GM12878 (cell line): Measurements from ENCODE around the gene ODF2L. TPM values are rescaled to one million over a fixed set of nuclear protein-coding genes. Genes with fewer than 3 reads are reported as not detected.
A peak's percentile ranks its signal among the peaks of the same experiment; 100 is the strongest.

ENCODE experiments used
- BACH1 ChIP-seq: fragments of 450-650 bp; IDR thresholded peaks from 2 replicates; pipeline ENCODE4 v1.6.1; 2017; ENCODE audit warnings: mild to moderate bottlenecking, borderline replicate concordance
- BCLAF1 ChIP-seq: fragments of 450-650 bp; IDR thresholded peaks from 2 replicates; pipeline ENCODE4 v1.6.1; 2017; ENCODE audit warnings: antibody characterized with exemption, mild to moderate bottlenecking, moderate library complexity
- BHLHE40 ChIP-seq, 2 experiments: fragments of 450-650 bp in 1 of 2; IDR thresholded peaks; 2 replicates each; pipeline ENCODE4 v1.6.1; 2011 to 2017; ENCODE audit warnings: low read depth in 2 of 2, borderline replicate concordance in 1 of 2, improper control_type of control experiment in 1 of 2, low read length in 1 of 2, mild to moderate bottlenecking in 1 of 2
- CUX1 ChIP-seq: IDR thresholded peaks from 2 replicates; pipeline ENCODE4 v1.6.1; 2012; ENCODE audit warnings: improper control_type of control experiment, low read depth, low read length; ENCODE audit not compliant: insufficient replicate concordance
- DPF2 ChIP-seq: fragments of 450-650 bp; IDR thresholded peaks from 2 replicates; pipeline ENCODE4 v1.6.1; 2017; ENCODE audit warnings: mild to moderate bottlenecking
- HCFC1 ChIP-seq: fragments of 150-350 bp; IDR thresholded peaks from 2 replicates; pipeline ENCODE4 v1.6.1; 2014; ENCODE audit warnings: low read length
- HDGF ChIP-seq: fragments of 450-650 bp; IDR thresholded peaks from 2 replicates; pipeline ENCODE4 v1.6.1; 2016; ENCODE audit warnings: antibody characterized with exemption
- IKZF1 ChIP-seq: fragments of 450-650 bp; conservative IDR thresholded peaks from 2 replicates; pipeline ENCODE4 v1.6.1; 2017; ENCODE audit warnings: antibody characterized with exemption, mild to moderate bottlenecking
- MTA3 ChIP-seq: IDR thresholded peaks from 2 replicates; pipeline ENCODE4 v1.6.1; 2012; ENCODE audit warnings: low read length, inconsistent platforms, borderline replicate concordance
- NFXL1 ChIP-seq: fragments of 450-650 bp; IDR thresholded peaks from 2 replicates; pipeline ENCODE4 v1.6.1; 2017; ENCODE audit warnings: antibody characterized with exemption, mild to moderate bottlenecking, borderline replicate concordance
- NR2F1 ChIP-seq: fragments of 450-650 bp; conservative IDR thresholded peaks from 2 replicates; pipeline ENCODE4 v1.6.1; 2017; ENCODE audit warnings: mild to moderate bottlenecking
- PAX5 ChIP-seq: IDR thresholded peaks from 2 replicates; pipeline ENCODE4 v1.6.1; 2011; ENCODE audit warnings: low read depth, low read length, borderline replicate concordance
- SIN3A ChIP-seq: IDR thresholded peaks from 2 replicates; pipeline ENCODE4 v1.6.1; 2012; ENCODE audit warnings: low read depth, low read length, improper control_type of control experiment
- SREBF2 ChIP-seq: IDR thresholded peaks from 2 replicates; pipeline ENCODE4 v1.6.1; 2012; ENCODE audit warnings: mild to moderate bottlenecking, low read length
- ZSCAN29 ChIP-seq: fragments of 450-650 bp; IDR thresholded peaks from 2 replicates; pipeline ENCODE4 v1.6.1; 2017; ENCODE audit warnings: mild to moderate bottlenecking, moderate library complexity
- polyA plus RNA-seq, 11 experiments: library from polyadenylated mRNA; depleted of rRNA in 4 of 11; unstranded in 6 of 11; stranded (reverse) in 5 of 11; fragments of >200 nt; fragmentation: Nextera tagmentation in 4 of 11; fragmentation: Illumina TruSeq in 1 of 11; extraction: Ambion mirVana in 4 of 11; extraction: Trizol in 1 of 11; gene quantifications; 1 replicate in 1 of 11; 2 replicates in 10 of 11; pipeline versions ENCODE4 v1.2.1 to v1.2.3, GENCODE V29; 2011 to 2016; ENCODE audit warnings: inconsistent platforms in 2 of 11, missing spikeins in 2 of 11, low read depth in 1 of 11
- total RNA-seq, 4 experiments: library from RNA; depleted of rRNA in 3 of 4; stranded (reverse); fragments of >200 nt in 3 of 4; fragmentation: Illumina TruSeq in 1 of 4; extraction: Trizol in 1 of 4; gene quantifications; 2 replicates each; pipeline versions ENCODE4 v1.2.1 to v1.2.3, GENCODE V29; 2013 to 2021
- TF ChIP-seq, protein P1 (sequence below): fragments of 450-650 bp; IDR thresholded peaks from 2 replicates; pipeline ENCODE4 v1.6.1; 2014; ENCODE audit warnings: mild to moderate bottlenecking
- TF ChIP-seq, protein P2 (sequence below): IDR thresholded peaks from 2 replicates; pipeline ENCODE4 v1.6.1; 2012; ENCODE audit warnings: low read depth, low read length, improper control_type of control experiment

The ODF2L gene
- total and polyA plus RNA-seq, 10 of the 15 experiments (the other 5 are each of a cell fraction or from before 2014, with no cell fraction given): 10.4 to 29.5 (median 18.5) TPM

- TF ChIP-seq BCLAF1 (no peak), NR2F1 (peak; percentile 24; the same call in 1 of the 2 replicates), SIN3A (peak; percentile 93), ZSCAN29 (no peak), HCFC1 (no peak), PAX5 (peak; percentile 90), BACH1 (no peak), CUX1 (no peak), SREBF2 (no peak), DPF2 (peak; percentile 34; the same call in 1 of the 2 replicates), HDGF (no peak), IKZF1 (peak; percentile 47; the same call in 1 of the 2 replicates), NFXL1 (no peak), BHLHE40 (IDR thresholded peaks at IDR 0.05; ENCODE audit: borderline replicate concordance in 1 of 2, low read depth in 2 of 2, low read length in 1 of 2) (no peak), MTA3 (no peak)
- TF ChIP-seq, protein P1, sequence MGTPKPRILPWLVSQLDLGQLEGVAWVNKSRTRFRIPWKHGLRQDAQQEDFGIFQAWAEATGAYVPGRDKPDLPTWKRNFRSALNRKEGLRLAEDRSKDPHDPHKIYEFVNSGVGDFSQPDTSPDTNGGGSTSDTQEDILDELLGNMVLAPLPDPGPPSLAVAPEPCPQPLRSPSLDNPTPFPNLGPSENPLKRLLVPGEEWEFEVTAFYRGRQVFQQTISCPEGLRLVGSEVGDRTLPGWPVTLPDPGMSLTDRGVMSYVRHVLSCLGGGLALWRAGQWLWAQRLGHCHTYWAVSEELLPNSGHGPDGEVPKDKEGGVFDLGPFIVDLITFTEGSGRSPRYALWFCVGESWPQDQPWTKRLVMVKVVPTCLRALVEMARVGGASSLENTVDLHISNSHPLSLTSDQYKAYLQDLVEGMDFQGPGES: no peak
- TF ChIP-seq, protein P2, sequence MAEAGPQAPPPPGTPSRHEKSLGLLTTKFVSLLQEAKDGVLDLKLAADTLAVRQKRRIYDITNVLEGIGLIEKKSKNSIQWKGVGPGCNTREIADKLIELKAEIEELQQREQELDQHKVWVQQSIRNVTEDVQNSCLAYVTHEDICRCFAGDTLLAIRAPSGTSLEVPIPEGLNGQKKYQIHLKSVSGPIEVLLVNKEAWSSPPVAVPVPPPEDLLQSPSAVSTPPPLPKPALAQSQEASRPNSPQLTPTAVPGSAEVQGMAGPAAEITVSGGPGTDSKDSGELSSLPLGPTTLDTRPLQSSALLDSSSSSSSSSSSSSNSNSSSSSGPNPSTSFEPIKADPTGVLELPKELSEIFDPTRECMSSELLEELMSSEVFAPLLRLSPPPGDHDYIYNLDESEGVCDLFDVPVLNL: no peak
These were observed at the start of gene ODF2L (continued) for GRCh38 chr1:86395751-86396497.
